SK-N-SH (cell line): Measurements from ENCODE around the gene STIM1. TPM values are rescaled to one million over a fixed set of nuclear protein-coding genes. Genes with fewer than 3 reads are reported as not detected.

Experiments
- CTCF ChIA-PET: fragments of 300-600, 350-600 bp; formaldehyde crosslinking; extraction: SDS; loops from one replicate; lab custom pipeline; 2021; lab: Yijun Ruan, JAX
- POLR2A ChIA-PET: fragments of 350-600 bp; sonication (Branson Sonifier 250); formaldehyde crosslinking; extraction: SDS; loops from one replicate; lab custom pipeline; 2020; ENCODE audit warnings: antibody characterized with exemption, inconsistent platforms; lab: Yijun Ruan, JAX
- DNase-seq: peaks from one replicate; pipeline ENCODE4 v3.0.0; 2012
- H2AFZ ChIP-seq: fragments of 200-600 bp; sonication (generic); 2 replicates; pipeline ENCODE4 v1.8.1; 2016; ENCODE audit warnings: antibody characterized with exemption, mild to moderate bottlenecking, low read depth
- H3F3A ChIP-seq: fragments of 200-600 bp; sonication (generic); replicated peaks from 2 replicates; pipeline ENCODE3; 2016; ENCODE audit warnings: antibody characterized with exemption, mild to moderate bottlenecking; ENCODE audit not compliant: insufficient read depth
- H3K27ac ChIP-seq, 2 experiments: fragments of 200-500 bp in 1 of 2; fragments of 200-600 bp in 1 of 2; sonication (Bioruptor generic) in 1 of 2; sonication (generic), shearing (Covaris generic) in 1 of 2; 2 replicates each; pipeline versions ENCODE4 v1.5.1 to v1.6.1; 2014 to 2016; ENCODE audit warnings: low read depth in 2 of 2, inconsistent platforms in 1 of 2, low read length in 1 of 2, mild to moderate bottlenecking in 1 of 2, mixed read lengths in 1 of 2
- H3K27me3 ChIP-seq: fragments of 200-600 bp; sonication (generic), shearing (Covaris generic); 2 replicates; pipeline ENCODE4 v1.6.1; 2016; ENCODE audit warnings: mixed run types; ENCODE audit not compliant: insufficient read depth
- H3K36me3 ChIP-seq, 2 experiments: fragments of 200-500 bp in 1 of 2; fragments of 200-600 bp in 1 of 2; sonication (Bioruptor generic) in 1 of 2; sonication (generic) in 1 of 2; replicated peaks in 1 of 2; 2 replicates each; pipeline versions ENCODE3 to v1.5.1; 2014 to 2016; ENCODE audit warnings: low read length in 1 of 2, mild to moderate bottlenecking in 1 of 2; ENCODE audit not compliant: insufficient read depth in 2 of 2, control insufficient read depth in 1 of 2
- H3K4me1 ChIP-seq, 2 experiments: fragments of 200-500 bp in 1 of 2; fragments of 200-600 bp in 1 of 2; sonication (Bioruptor generic) in 1 of 2; sonication (generic), shearing (Covaris generic) in 1 of 2; 2 replicates each; pipeline versions ENCODE4 v1.5.1 to v1.6.1; 2014 to 2016; ENCODE audit warnings: low read depth in 1 of 2, low read length in 1 of 2, mixed run types in 1 of 2; ENCODE audit not compliant: insufficient read depth in 2 of 2, control insufficient read depth in 1 of 2
- H3K4me2 ChIP-seq: fragments of 200-600 bp; sonication (generic), shearing (Covaris generic); 2 replicates; pipeline ENCODE4 v1.6.1; 2017; ENCODE audit warnings: mixed run types
- H3K4me3 ChIP-seq, 2 experiments: fragments of 200-500 bp in 1 of 2; fragments of 200-600 bp in 1 of 2; sonication (Bioruptor generic) in 1 of 2; sonication (generic), shearing (Covaris generic) in 1 of 2; 2 replicates each; pipeline versions ENCODE4 v1.5.1 to v1.8.1; 2014 to 2016; ENCODE audit warnings: low read depth in 2 of 2, inconsistent platforms in 1 of 2, low read length in 1 of 2, mild to moderate bottlenecking in 1 of 2, mixed read lengths in 1 of 2, moderate library complexity in 1 of 2
- H3K79me2 ChIP-seq: fragments of 200-600 bp; sonication (generic); 2 replicates; pipeline ENCODE4 v1.8.1; 2017; ENCODE audit warnings: mild to moderate bottlenecking; ENCODE audit not compliant: insufficient read depth
- H3K9ac ChIP-seq: fragments of 200-600 bp; sonication (generic); 2 replicates; pipeline ENCODE4 v1.6.1; 2017; ENCODE audit warnings: mixed run types
- H3K9me2 ChIP-seq: fragments of 200-600 bp; sonication (generic); 2 replicates; pipeline ENCODE4 v1.6.1; 2017; ENCODE audit warnings: mixed run types
- H3K9me3 ChIP-seq: fragments of 200-600 bp; sonication (generic); 2 replicates; pipeline ENCODE4 v1.6.1; 2017; ENCODE audit warnings: mixed run types, mild to moderate bottlenecking, moderate library complexity
- H4K20me1 ChIP-seq: fragments of 200-600 bp; sonication (generic); 2 replicates; pipeline ENCODE4 v1.6.1; 2017; ENCODE audit warnings: mild to moderate bottlenecking, mixed run types; ENCODE audit not compliant: insufficient read depth
- CHD2 ChIP-seq: fragments of 150-350 bp; IDR thresholded peaks from 2 replicates; pipeline ENCODE4 v1.6.1; 2018; ENCODE audit warnings: low read length; ENCODE audit not compliant: partially characterized antibody
- ELF1 ChIP-seq: IDR thresholded peaks from 2 replicates; pipeline ENCODE4 v1.4.0; 2012
- EP300 ChIP-seq, 2 experiments: IDR thresholded peaks; 2 replicates each; pipeline versions ENCODE4 v1.4.0 to v1.6.1; 2012; ENCODE audit warnings: borderline replicate concordance in 1 of 2, low read depth in 1 of 2, low read length in 1 of 2
- FOSL2 ChIP-seq: IDR thresholded peaks from 2 replicates; pipeline ENCODE4 v1.4.0; 2012; ENCODE audit warnings: low read depth, mild to moderate bottlenecking, moderate library complexity, borderline replicate concordance
- FOXJ3 ChIP-seq: sonication (generic); formaldehyde crosslinking; IDR thresholded peaks from 2 replicates; pipeline ENCODE4 v1.5.1; 2020; ENCODE audit warnings: mild to moderate bottlenecking, missing genetic modification reagents
- GATA2 ChIP-seq: sonication (generic); formaldehyde crosslinking; IDR thresholded peaks from 2 replicates; pipeline ENCODE4 v1.5.0; 2020; ENCODE audit warnings: mild to moderate bottlenecking, missing genetic modification reagents
- MXI1 ChIP-seq: IDR thresholded peaks from 2 replicates; pipeline ENCODE4 v1.6.1; 2012; ENCODE audit warnings: mild to moderate bottlenecking, low read depth, low read length, improper control_type of control experiment
- NFIC ChIP-seq: IDR thresholded peaks from 2 replicates; pipeline ENCODE4 v1.4.0; 2012; ENCODE audit warnings: borderline replicate concordance
- POLR2AphosphoS5 ChIP-seq: IDR thresholded peaks from 2 replicates; pipeline ENCODE4 v1.6.1; 2012; ENCODE audit warnings: low read depth, low read length
- RFX5 ChIP-seq: IDR thresholded peaks from 2 replicates; pipeline ENCODE4 v1.6.1; 2012; ENCODE audit warnings: mild to moderate bottlenecking, improper control_type of control experiment, low read length
- RXRA ChIP-seq: IDR thresholded peaks from 2 replicates; pipeline ENCODE4 v1.4.0; 2012; ENCODE audit warnings: low read depth, mild to moderate bottlenecking, borderline replicate concordance
- SIN3A ChIP-seq: IDR thresholded peaks from 2 replicates; pipeline ENCODE4 v1.6.1; 2012; ENCODE audit warnings: low read depth, mild to moderate bottlenecking, low read length, moderate library complexity, borderline replicate concordance
- SMC3 ChIP-seq: IDR thresholded peaks from 2 replicates; pipeline ENCODE4 v1.6.1; 2012; ENCODE audit warnings: low read depth, low read length, improper control_type of control experiment
- TCF12 ChIP-seq: IDR thresholded peaks from 2 replicates; pipeline ENCODE4 v1.4.0; 2012
- TEAD4 ChIP-seq: IDR thresholded peaks from 2 replicates; pipeline ENCODE4 v1.4.0; 2012; ENCODE audit warnings: mild to moderate bottlenecking, borderline replicate concordance; ENCODE audit not compliant: insufficient read depth
- YY1 ChIP-seq: IDR thresholded peaks from 2 replicates; pipeline ENCODE4 v1.4.0; 2012; ENCODE audit warnings: low read depth, mild to moderate bottlenecking
- WGBS: methylation state at CpG from one replicate; pipeline ENCODE4 v1.1.6; 2017; ENCODE audit warnings: low lambda C conversion rate; 5-methylcytosine and 5-hydroxymethylcytosine counted together
- polyA plus RNA-seq, 3 experiments: library from polyadenylated mRNA; depleted of rRNA; stranded (reverse); fragments of >200 nt; gene quantifications; 2 replicates each; pipeline ENCODE4 v1.2.3, GENCODE V29; 2012
- TF ChIP-seq, protein P1 (sequence below): IDR thresholded peaks from 2 replicates; pipeline ENCODE4 v1.4.0; 2012; ENCODE audit warnings: low read depth, borderline replicate concordance
- TF ChIP-seq, protein P2 (sequence below): fragments of 150-350 bp; IDR thresholded peaks from 2 replicates; pipeline ENCODE4 v1.6.1; 2016; ENCODE audit warnings: mild to moderate bottlenecking, low read depth, low read length
- TF ChIP-seq, protein P3 (sequence below): IDR thresholded peaks from 2 replicates; pipeline ENCODE4 v1.4.0; 2012; ENCODE audit warnings: low read depth
- TF ChIP-seq, protein P4 (sequence below): IDR thresholded peaks from 2 replicates; pipeline ENCODE4 v1.4.0; 2012; ENCODE audit warnings: low read depth, borderline replicate concordance

STIM1 gene
- polyA plus RNA-seq, 1 of the 3 experiments (the other 2 are of a cell fraction) = 29.5 TPM

DNA sequence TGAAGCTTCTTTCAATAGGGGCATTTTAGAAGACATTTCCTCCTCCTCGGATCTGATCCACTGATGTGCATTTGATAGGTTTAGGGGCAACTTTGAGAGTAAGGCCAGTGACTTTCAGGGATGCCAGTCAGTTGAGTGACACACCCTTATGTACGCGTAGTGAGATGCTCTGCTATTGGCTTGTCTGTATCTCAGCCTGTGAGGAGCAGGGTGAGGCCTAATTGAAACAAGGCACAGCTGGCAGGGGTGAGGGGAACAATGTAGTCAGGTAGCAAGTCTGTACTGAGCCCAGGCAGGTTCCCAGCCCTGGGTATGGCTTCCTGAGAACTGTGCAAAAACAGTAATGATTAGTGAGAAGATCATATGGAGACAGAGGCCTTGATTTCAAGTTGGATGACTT is 61.5 kb downstream of the STIM1 start:
- no peak overlapping the region for H3K27ac ChIP-seq
- WGBS = 62% methylated on average over 2 of the region's 3 CpGs
- no peaks in the 10 kb centered on the region for H3K9me2 ChIP-seq

More for the DNA sequence above, 61.5 kb downstream of the STIM1 start:
- Histone ChIP-seq H3K9ac (no peak overlapping the region), H3K36me3 (no peaks in the 10 kb centered on the region), H2AFZ (no peak overlapping the region)
- no peak for TF ChIP-seq TEAD4
- TF ChIP-seq YY1 = no peak
- no peak for TF ChIP-seq GATA2 (CRISPR knock-in tag)
- TF ChIP-seq, protein P1, sequence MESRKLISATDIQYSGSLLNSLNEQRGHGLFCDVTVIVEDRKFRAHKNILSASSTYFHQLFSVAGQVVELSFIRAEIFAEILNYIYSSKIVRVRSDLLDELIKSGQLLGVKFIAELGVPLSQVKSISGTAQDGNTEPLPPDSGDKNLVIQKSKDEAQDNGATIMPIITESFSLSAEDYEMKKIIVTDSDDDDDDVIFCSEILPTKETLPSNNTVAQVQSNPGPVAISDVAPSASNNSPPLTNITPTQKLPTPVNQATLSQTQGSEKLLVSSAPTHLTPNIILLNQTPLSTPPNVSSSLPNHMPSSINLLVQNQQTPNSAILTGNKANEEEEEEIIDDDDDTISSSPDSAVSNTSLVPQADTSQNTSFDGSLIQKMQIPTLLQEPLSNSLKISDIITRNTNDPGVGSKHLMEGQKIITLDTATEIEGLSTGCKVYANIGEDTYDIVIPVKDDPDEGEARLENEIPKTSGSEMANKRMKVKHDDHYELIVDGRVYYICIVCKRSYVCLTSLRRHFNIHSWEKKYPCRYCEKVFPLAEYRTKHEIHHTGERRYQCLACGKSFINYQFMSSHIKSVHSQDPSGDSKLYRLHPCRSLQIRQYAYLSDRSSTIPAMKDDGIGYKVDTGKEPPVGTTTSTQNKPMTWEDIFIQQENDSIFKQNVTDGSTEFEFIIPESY = no peak
- no peak for TF ChIP-seq FOXJ3 (CRISPR knock-in tag)
- TF ChIP-seq NFIC = no peak
- no peak for TF ChIP-seq EP300 (IDR thresholded peaks at IDR 0.05; ENCODE audit: borderline replicate concordance in 1 of 2, low read depth in 1 of 2, low read length in 1 of 2)
- TF ChIP-seq, protein P2, sequence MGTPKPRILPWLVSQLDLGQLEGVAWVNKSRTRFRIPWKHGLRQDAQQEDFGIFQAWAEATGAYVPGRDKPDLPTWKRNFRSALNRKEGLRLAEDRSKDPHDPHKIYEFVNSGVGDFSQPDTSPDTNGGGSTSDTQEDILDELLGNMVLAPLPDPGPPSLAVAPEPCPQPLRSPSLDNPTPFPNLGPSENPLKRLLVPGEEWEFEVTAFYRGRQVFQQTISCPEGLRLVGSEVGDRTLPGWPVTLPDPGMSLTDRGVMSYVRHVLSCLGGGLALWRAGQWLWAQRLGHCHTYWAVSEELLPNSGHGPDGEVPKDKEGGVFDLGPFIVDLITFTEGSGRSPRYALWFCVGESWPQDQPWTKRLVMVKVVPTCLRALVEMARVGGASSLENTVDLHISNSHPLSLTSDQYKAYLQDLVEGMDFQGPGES = no peak
- no peak for TF ChIP-seq SMC3
- TF ChIP-seq RFX5 = no peak
- no peak for TF ChIP-seq MXI1
- TF ChIP-seq ELF1 = no peak
- no peak for TF ChIP-seq CHD2
- TF ChIP-seq POLR2AphosphoS5 = no peak
- TF ChIP-seq, protein P3, sequence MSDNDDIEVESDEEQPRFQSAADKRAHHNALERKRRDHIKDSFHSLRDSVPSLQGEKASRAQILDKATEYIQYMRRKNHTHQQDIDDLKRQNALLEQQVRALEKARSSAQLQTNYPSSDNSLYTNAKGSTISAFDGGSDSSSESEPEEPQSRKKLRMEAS = no peak
- TF ChIP-seq TCF12 = no peak
- TF ChIP-seq FOSL2 = no peak
- TF ChIP-seq, protein P4, sequence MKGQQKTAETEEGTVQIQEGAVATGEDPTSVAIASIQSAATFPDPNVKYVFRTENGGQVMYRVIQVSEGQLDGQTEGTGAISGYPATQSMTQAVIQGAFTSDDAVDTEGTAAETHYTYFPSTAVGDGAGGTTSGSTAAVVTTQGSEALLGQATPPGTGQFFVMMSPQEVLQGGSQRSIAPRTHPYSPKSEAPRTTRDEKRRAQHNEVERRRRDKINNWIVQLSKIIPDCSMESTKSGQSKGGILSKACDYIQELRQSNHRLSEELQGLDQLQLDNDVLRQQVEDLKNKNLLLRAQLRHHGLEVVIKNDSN = no peak
- no peak for TF ChIP-seq RXRA
- TF ChIP-seq SIN3A = no peak
- TF ChIP-seq, all 33 proteins: peak for 0
- Histone ChIP-seq H3K4me2 (no peak overlapping the region), H3K9me3 (no peaks in the 10 kb centered on the region), H3K27me3 (no peaks in the 10 kb centered on the region), H3K79me2 (no peaks in the 10 kb centered on the region), H3F3A (no peaks in the 10 kb centered on the region), H3K4me1 (no peaks in the 10 kb centered on the region; a peak in 2 of 4 replicates), H4K20me1 (no peaks in the 10 kb centered on the region), H3K4me3 (no peak overlapping the region)
- no peak for DNase-seq
- POLR2A ChIA-PET = no interaction called here
- CTCF ChIA-PET = interaction anchor here (1.4 kb wide), 1 partner anchor 156 kb away, joined by 3 read pairs; no protein-coding TSS in a partner anchor
